HepG2 (cell line): ENCODE measurements around the gene MEIOB. TPM values are rescaled to one million over a fixed set of nuclear protein-coding genes. Genes with fewer than 3 reads are reported as not detected.

Experiments used
- BHLHE40 ChIP-seq: IDR thresholded peaks from 2 replicates; pipeline ENCODE4 v1.6.1; 2011; ENCODE audit warnings: low read length, improper control_type of control experiment
- CCDC6 ChIP-seq: sonication (generic); formaldehyde crosslinking; IDR thresholded peaks from 2 replicates; pipeline ENCODE4 v1.8.1; 2022; ENCODE audit warnings: mild to moderate bottlenecking, missing genetic modification reagents, moderate library complexity
- GATA4 ChIP-seq: sonication (generic); IDR thresholded peaks from 2 replicates; pipeline ENCODE4 v1.6.1; 2016; ENCODE audit warnings: antibody characterized with exemption, low read depth, borderline replicate concordance
- HNRNPLL ChIP-seq: fragments of 200-400 bp; formaldehyde crosslinking; IDR thresholded peaks from 2 replicates; pipeline ENCODE4 v1.6.1; 2017; ENCODE audit warnings: mild to moderate bottlenecking, low read depth, low read length; ENCODE audit not compliant: poor library complexity, severe bottlenecking
- KDM1A ChIP-seq: IDR thresholded peaks from 2 replicates; pipeline ENCODE4 v1.6.1; 2016; ENCODE audit warnings: missing compliant biosample characterization
- MXD4 ChIP-seq: IDR thresholded peaks from 2 replicates; pipeline ENCODE4 v1.6.1; 2016; ENCODE audit warnings: mild to moderate bottlenecking, missing biosample characterization, missing genetic modification reagents
- POLR2A ChIP-seq, 2 experiments: IDR thresholded peaks; 2 replicates each; pipeline ENCODE4 v1.6.1; 2011; ENCODE audit warnings: low read depth in 2 of 2, low read length in 2 of 2, mild to moderate bottlenecking in 1 of 2, moderate library complexity in 1 of 2; ENCODE audit not compliant: insufficient read depth in 1 of 2
- TMF1 ChIP-seq: sonication (generic); formaldehyde crosslinking; IDR thresholded peaks from 2 replicates; pipeline ENCODE4 v1.8.1; 2022; ENCODE audit warnings: low read depth, missing genetic modification reagents
- ZNF24 ChIP-seq: fragments of 450-650 bp; IDR thresholded peaks from 2 replicates; pipeline ENCODE4 v1.6.1; 2017; ENCODE audit warnings: antibody characterized with exemption, mild to moderate bottlenecking
- ZNF331 ChIP-seq: sonication (generic); formaldehyde crosslinking; IDR thresholded peaks from 2 replicates; pipeline ENCODE4 v1.4.0; 2020; ENCODE audit warnings: missing genetic modification reagents
- ZNF556 ChIP-seq: sonication (generic); formaldehyde crosslinking; IDR thresholded peaks from 2 replicates; pipeline ENCODE4 v1.4.0; 2020; ENCODE audit warnings: mild to moderate bottlenecking, missing genetic modification reagents, borderline replicate concordance
- polyA plus RNA-seq, 8 experiments: library from polyadenylated mRNA; depleted of rRNA in 3 of 8; stranded (reverse) in 7 of 8; unstranded in 1 of 8; fragments of >200 nt; fragmentation: Illumina TruSeq in 4 of 8; extraction: Trizol in 4 of 8; gene quantifications; 2 replicates each; pipeline versions ENCODE4 v1.2.1 to v1.2.3, GENCODE V29; 2011 to 2016; ENCODE audit warnings: low read depth in 4 of 8, missing spikeins in 1 of 8, mixed read lengths in 1 of 8; ENCODE audit not compliant: insufficient read depth in 1 of 8
- total RNA-seq, 5 experiments: library from RNA; depleted of rRNA; stranded (reverse); fragments of >200 nt; fragmentation: Illumina TruSeq; extraction: Trizol; gene quantifications; 2 replicates each; pipeline ENCODE4 v1.2.3, GENCODE V29; 2016; ENCODE audit warnings: low read depth in 1 of 5
- TF ChIP-seq, protein P1 (sequence below): sonication (generic); formaldehyde crosslinking; IDR thresholded peaks from 2 replicates; pipeline ENCODE4 v1.4.0; 2020; ENCODE audit warnings: mild to moderate bottlenecking, missing genetic modification reagents
- TF ChIP-seq, protein P2 (sequence below): sonication (generic); formaldehyde crosslinking; IDR thresholded peaks from 2 replicates; pipeline ENCODE4 v1.9.0; 2022; ENCODE audit warnings: missing genetic modification reagents, mild to moderate bottlenecking, borderline replicate concordance
- TF ChIP-seq, protein P3 (sequence below): IDR thresholded peaks from 2 replicates; pipeline ENCODE4 v1.6.1; 2018; ENCODE audit warnings: missing genetic modification reagents, mild to moderate bottlenecking, missing compliant biosample characterization
- TF ChIP-seq, protein P4 (sequence below): sonication (generic); formaldehyde crosslinking; IDR thresholded peaks from 2 replicates; pipeline ENCODE4 v1.4.0; 2020; ENCODE audit warnings: missing genetic modification reagents, mild to moderate bottlenecking, borderline replicate concordance
- TF ChIP-seq, protein P5 (sequence below): sonication (generic); formaldehyde crosslinking; IDR thresholded peaks from 2 replicates; pipeline ENCODE4 v1.5.1; 2020; ENCODE audit warnings: mild to moderate bottlenecking, moderate library complexity, missing genetic modification reagents
- TF ChIP-seq, protein P6 (sequence below): sonication (generic); formaldehyde crosslinking; IDR thresholded peaks from 2 replicates; pipeline ENCODE4 v1.4.0; 2020; ENCODE audit warnings: missing genetic modification reagents, borderline replicate concordance

MEIOB gene
- total and polyA plus RNA-seq, 2 of the 13 experiments (the other 11 are each of a cell fraction or from before 2014, with no cell fraction given), result 0.17 TPM; not detected in 1

DNA sequence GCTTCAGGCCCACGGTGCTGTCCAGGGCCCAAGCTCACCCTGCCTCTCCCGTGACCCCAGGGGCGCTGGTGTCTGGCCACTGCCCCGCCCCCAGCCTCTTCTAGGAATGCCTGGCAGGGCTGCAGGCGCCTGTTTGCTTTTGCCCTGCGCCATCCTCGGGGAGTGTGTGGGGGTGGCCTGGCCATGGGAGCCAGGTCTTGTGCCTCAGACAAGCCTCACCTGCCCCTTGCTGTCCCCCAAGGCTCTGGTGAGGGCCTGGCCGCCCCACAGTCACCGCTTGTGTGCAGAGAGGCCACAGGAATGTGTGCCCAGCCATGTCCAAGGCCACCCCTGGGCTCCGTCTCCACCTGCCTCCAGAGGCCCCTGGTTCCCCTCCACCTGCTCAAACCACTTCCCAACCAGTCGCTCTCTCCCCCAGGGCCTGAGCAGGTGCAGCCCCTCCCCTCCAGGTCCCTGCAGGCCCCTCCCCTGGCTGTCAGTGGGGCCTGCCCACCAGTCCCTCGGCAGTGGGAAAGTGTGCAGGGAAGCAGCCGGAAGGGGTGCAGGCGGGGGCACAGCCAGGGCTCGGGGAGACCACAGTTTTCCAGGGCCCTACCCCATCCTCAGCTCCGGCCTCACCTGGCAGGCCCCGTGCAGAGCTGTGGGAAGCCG, 77.6 kb downstream of the MEIOB start (continued):
- TF ChIP-seq, protein P1, sequence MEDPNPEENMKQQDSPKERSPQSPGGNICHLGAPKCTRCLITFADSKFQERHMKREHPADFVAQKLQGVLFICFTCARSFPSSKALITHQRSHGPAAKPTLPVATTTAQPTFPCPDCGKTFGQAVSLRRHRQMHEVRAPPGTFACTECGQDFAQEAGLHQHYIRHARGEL (CRISPR knock-in tag), result no peak
- TF ChIP-seq MXD4 (CRISPR knock-in tag), result peak; percentile 56; the same call in 1 of the 2 replicates
- TF ChIP-seq CCDC6, result no peak
- TF ChIP-seq KDM1A (CRISPR knock-in tag), result no peak; the same call in 1 of the 2 replicates
- no peak for TF ChIP-seq GATA4
- no peak; the same call in 1 of the 2 replicates for TF ChIP-seq ZNF556 (CRISPR knock-in tag)
- TF ChIP-seq, protein P2, sequence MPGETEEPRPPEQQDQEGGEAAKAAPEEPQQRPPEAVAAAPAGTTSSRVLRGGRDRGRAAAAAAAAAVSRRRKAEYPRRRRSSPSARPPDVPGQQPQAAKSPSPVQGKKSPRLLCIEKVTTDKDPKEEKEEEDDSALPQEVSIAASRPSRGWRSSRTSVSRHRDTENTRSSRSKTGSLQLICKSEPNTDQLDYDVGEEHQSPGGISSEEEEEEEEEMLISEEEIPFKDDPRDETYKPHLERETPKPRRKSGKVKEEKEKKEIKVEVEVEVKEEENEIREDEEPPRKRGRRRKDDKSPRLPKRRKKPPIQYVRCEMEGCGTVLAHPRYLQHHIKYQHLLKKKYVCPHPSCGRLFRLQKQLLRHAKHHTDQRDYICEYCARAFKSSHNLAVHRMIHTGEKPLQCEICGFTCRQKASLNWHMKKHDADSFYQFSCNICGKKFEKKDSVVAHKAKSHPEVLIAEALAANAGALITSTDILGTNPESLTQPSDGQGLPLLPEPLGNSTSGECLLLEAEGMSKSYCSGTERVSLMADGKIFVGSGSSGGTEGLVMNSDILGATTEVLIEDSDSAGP (CRISPR knock-in tag), result peak; percentile 70; the same call in 1 of the 2 replicates
- peak; percentile 19; the same call in 1 of the 2 replicates for TF ChIP-seq ZNF331 (CRISPR knock-in tag)
- TF ChIP-seq, protein P3, sequence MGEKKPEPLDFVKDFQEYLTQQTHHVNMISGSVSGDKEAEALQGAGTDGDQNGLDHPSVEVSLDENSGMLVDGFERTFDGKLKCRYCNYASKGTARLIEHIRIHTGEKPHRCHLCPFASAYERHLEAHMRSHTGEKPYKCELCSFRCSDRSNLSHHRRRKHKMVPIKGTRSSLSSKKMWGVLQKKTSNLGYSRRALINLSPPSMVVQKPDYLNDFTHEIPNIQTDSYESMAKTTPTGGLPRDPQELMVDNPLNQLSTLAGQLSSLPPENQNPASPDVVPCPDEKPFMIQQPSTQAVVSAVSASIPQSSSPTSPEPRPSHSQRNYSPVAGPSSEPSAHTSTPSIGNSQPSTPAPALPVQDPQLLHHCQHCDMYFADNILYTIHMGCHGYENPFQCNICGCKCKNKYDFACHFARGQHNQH (CRISPR knock-in tag), result no peak
- TF ChIP-seq, protein P4, sequence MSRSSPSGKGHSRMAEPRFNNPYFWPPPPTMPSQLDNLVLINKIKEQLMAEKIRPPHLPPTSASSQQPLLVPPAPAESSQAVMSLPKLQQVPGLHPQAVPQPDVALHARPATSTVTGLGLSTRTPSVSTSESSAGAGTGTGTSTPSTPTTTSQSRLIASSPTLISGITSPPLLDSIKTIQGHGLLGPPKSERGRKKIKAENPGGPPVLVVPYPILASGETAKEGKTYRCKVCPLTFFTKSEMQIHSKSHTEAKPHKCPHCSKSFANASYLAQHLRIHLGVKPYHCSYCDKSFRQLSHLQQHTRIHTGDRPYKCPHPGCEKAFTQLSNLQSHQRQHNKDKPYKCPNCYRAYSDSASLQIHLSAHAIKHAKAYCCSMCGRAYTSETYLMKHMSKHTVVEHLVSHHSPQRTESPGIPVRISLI (CRISPR knock-in tag), result 0 out of 2 replicates have a peak, but pooled peaks have one; percentile 36
- TF ChIP-seq, protein P5, sequence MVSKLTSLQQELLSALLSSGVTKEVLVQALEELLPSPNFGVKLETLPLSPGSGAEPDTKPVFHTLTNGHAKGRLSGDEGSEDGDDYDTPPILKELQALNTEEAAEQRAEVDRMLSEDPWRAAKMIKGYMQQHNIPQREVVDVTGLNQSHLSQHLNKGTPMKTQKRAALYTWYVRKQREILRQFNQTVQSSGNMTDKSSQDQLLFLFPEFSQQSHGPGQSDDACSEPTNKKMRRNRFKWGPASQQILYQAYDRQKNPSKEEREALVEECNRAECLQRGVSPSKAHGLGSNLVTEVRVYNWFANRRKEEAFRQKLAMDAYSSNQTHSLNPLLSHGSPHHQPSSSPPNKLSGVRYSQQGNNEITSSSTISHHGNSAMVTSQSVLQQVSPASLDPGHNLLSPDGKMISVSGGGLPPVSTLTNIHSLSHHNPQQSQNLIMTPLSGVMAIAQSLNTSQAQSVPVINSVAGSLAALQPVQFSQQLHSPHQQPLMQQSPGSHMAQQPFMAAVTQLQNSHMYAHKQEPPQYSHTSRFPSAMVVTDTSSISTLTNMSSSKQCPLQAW (CRISPR knock-in tag), result no peak; the same call in 1 of the 2 replicates
- peak; percentile 36 for TF ChIP-seq HNRNPLL
- TF ChIP-seq, protein P6, sequence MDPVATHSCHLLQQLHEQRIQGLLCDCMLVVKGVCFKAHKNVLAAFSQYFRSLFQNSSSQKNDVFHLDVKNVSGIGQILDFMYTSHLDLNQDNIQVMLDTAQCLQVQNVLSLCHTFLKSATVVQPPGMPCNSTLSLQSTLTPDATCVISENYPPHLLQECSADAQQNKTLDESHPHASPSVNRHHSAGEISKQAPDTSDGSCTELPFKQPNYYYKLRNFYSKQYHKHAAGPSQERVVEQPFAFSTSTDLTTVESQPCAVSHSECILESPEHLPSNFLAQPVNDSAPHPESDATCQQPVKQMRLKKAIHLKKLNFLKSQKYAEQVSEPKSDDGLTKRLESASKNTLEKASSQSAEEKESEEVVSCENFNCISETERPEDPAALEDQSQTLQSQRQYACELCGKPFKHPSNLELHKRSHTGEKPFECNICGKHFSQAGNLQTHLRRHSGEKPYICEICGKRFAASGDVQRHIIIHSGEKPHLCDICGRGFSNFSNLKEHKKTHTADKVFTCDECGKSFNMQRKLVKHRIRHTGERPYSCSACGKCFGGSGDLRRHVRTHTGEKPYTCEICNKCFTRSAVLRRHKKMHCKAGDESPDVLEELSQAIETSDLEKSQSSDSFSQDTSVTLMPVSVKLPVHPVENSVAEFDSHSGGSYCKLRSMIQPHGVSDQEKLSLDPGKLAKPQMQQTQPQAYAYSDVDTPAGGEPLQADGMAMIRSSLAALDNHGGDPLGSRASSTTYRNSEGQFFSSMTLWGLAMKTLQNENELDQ (CRISPR knock-in tag), result no peak
- peak; percentile 30; the same call in 1 of the 2 replicates for TF ChIP-seq BHLHE40
- TF ChIP-seq TMF1 (CRISPR knock-in tag), result no peak
- no peak for TF ChIP-seq ZNF24
- peak in 1 of 2 experiments; percentile 61; a peak in 1 of 4 replicates for TF ChIP-seq POLR2A (IDR thresholded peaks at IDR 0.05; ENCODE audit: insufficient read depth in 1 of 2, low read depth in 2 of 2, low read length in 2 of 2)
